ENCODE results near the gene CCDC6. TPM values are rescaled to one million over a fixed set of nuclear protein-coding genes. Genes with fewer than 3 reads are reported as not detected.

The CCDC6 gene
- total and polyA plus RNA-seq, 2 of the 8 experiments (the other 6 are each of a cell fraction or from before 2014, with no cell fraction given): 42.2 to 74.4 TPM

DNA sequence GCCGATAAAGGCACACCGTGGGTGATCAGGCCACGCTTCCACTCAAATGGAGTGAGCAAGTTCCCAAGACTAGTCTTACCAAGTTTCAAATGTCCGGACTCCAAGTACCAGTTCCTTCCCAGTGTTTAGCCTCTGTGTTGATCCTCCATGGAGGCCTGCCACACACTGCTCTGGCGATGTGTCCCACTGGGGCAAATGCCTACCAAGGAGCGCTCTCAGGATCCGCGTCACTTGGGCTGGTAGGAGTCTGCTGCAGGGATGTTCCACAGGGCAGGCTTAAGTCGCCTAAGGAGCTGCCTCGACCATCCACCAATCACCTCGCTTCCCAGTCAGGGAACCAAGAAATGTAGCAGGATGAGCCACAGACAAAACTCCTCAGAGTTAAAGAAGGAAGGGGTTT, 135.7 kb downstream of the CCDC6 start (continued):
- TF ChIP-seq ASH2L (IDR thresholded peaks at IDR 0.05; ENCODE audit: low read length) (no peak), RXRA (IDR thresholded peaks at IDR 0.05; ENCODE audit: insufficient read depth, low read depth, low read length) (no peak), RAD21 (IDR thresholded peaks at IDR 0.05 in 1 of 2, conservative IDR thresholded peaks at IDR 0.05 in 1 of 2; ENCODE audit: low read depth in 2 of 2, low read length in 2 of 2) (no peak), EGR1 (IDR thresholded peaks at IDR 0.05; ENCODE audit: borderline replicate concordance, low read depth, low read length) (no peak), CTBP2 (IDR thresholded peaks at IDR 0.05; ENCODE audit: borderline replicate concordance, insufficient read depth, insufficient read length, low read length) (no peak)

All from H1 (cell line).